GM19025 (cell line): ENCODE measurements around the gene CNTN4.

Experiments
- ATAC-seq: cut with Tn5 transposase; IDR thresholded peaks from one replicate; pipeline ENCODE4 v1.9.1; 2021; ENCODE audit warnings: mild to moderate bottlenecking, low read depth, moderate library complexity; ENCODE audit not compliant: unreplicated experiment

Gene CNTN4

DNA sequence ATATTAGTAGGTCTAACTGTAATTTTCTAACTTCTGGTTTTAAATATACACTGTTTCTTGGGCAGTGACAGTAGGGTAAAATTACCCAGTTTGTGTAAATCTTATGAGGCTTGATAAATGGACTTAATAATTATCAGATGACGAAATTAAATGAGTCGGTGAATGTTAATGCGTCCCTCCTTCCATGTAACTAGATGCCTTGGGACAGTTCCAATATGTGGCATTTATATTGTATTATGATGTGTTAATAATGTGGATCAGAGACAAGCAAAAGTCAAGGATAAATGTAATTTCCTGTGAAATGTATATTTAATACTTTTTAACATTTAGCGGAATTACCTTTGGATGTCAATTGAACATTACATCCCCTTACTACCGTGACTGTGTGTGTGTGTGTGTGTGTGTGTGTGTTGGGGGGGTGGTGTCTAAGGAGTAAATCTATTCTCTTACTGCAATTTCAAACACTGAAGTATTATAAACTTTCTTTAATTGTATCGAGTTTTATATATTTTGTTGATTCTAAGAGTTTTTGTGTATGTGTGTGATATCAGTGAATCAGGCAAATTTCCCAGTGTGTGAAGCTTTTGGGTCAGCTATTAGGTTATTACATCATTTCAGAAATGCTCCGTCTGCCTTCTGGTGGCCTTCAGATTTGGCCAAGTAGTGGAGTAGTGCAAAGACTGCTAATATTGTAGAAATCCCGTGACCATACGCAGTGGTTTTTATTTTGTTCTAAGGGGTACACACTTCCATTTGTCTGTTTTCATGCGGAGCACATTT is 50.1 kb downstream of the CNTN4 start:
- ATAC-seq = no peak

DNA sequence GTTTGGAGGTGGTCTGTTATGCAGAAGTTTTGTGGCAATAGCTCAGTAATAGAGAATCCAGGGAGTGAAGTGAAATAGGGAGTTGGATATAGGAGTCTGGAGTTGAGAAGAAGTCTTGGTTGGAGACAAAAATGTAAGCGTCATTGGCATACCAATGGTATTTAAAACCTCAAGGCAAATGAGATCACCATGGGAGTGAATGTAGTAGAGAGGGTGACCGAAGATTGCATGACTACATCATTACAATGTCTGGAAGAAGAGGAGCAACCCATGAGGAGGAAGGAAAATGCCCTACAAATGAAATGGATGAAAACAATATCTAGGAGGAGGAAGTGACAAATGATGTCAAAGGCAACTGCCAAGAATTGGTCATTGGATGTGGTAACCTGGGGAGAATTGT is 54.4 kb downstream of the CNTN4 start:
- no peak for ATAC-seq

DNA sequence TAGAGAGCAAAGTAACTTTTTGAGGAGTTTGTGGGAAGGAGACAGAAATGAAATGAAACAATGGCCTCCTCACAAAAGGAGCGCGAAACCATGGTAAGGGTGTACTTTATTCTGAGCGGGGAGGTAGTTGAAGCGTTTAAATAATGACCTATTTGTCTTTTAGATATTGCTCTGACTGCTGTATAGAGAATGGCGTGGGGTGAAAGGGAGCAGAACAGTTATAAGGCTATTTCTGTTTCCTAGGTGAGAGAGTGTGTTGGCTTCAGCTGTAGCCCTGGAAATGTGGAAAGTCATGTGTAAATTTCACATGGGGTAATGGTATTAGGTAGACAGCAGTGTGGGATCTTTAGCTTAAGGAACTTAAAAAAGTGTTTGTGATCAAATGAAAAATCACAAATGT is 54.9 kb downstream of the CNTN4 start:
- no peak for ATAC-seq

DNA sequence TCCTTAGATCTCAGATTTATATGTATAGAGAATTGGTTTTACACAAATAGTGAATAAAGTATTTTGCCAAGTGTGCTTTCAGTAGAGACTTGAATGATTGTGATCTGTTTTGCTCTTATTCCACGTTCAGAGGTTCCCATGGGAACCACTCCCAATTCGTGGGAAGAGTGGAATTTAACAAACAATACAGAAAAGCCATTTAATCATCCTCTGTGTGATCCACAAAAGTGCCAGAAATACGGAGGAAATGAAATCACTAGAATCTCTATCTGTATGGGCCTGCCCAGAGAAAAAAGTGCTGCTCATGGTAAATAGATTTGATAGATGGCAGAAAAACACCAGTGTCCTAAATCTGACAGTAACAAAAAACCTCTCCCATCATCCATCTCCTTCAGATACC is 56.0 kb downstream of the CNTN4 start:
- no peak for ATAC-seq

DNA sequence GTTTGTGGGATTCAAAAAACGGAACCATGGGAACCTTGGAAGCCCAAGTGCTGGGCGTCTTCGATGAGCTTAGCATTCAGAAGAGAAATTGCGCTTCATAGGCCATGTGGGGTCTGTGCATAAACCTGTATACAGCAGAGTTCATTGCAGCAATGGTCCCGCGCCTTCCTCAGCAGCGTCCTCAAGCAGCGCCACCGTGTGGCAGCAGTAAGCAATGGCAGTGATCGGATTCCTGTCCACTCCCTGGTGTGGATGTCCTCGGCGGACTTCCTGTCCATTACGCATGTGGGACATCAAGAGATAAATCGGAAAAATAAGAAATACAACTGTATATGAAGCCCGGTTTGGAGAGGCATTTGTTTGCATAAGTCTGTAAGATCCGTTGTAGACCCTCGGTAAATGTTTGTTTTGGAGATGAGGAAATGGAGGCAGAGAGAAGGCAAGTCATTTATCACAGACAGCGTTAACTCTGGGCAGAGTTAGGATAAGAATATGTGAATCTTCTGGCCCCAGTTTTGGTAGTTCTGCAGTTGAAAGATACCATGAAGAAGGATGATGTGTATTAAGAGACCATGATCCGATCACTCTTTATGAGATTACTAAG is 57.7 kb downstream of the CNTN4 start:
- no peak for ATAC-seq

DNA sequence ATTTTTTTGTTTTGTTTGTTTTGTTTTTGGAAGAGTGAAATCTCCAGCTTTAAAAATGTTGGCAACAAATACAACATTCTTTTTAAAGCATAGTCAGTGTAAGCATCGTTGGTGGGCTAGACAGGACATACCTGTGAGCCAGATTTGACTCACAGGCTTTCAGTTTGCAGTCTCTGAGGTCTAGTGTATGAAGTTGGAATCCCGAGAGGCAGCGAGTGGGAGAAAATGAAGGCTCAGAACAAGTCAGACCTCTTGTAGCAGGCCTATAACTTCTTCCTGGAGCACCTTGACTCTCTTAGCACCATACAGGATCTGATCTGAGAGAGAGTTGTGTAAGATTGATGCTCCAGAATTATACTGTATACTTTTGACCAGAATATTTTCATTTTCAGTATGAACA is 60.2 kb downstream of the CNTN4 start:
- ATAC-seq = no peak

DNA sequence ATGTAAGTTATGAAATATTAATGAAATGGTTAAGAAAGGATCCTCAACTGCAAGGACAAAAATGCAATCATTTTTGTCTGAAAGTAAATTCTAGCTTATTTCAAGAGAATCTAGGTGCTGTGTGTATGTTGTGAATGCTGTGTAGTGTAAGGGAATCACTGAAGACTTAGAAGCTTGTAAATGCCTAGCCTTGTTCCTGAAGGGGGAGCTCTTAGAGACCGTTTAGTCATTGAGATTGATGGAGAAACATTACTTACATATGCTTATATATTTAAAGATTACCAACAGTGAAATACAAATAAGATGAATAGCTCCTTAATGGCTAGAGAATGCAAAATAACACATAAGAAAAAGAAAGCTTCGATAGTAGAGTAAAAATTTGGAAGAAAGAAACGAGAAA is 67.9 kb downstream of the CNTN4 start:
- ATAC-seq = no peak

DNA sequence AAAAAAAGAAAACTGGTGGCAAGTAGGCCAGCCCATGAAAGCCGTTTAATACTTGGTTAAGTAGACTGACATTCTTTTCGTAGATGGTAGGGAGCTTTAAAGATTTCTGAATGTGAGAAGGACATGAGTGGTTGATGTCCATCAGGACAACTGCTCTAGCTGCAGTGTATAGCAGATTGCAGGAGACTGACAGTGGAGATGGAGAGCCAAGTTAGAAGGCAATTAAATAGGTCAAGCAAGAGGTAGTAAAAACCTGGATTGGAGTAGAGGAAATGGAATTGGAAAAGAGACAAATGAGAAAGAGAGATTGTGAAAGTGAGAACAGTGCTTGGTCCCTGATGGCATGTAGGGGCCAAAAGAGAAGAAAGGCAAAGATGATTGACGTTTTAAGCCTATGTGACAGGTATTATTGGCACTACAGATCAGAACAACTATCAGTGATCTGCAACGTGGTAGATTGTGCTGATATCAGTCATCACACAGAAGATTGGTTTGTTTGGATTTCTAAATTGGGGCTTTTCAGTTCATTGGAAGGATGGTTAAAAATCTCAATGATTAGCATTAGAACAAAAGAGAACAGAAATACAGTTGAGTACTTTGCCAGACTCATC is 74.0 kb downstream of the CNTN4 start:
- no peak for ATAC-seq

DNA sequence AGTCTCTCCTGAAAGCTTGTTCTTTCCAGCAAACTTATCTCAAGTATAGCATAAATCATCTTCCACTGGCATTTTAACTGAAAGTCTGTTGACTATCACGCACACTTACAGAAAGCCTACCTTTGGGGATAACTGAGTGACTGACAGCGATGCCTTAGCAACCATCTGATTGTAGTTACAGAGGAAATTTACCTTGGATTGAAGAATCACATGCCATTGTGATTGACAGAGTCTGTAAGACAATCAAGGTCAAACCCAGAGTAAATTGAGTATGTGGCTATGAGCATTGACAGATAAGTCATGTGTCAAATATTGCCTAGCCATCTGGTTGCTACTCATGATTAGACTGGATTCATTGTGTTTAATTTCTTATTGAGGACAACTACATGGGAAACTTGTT is 82.0 kb downstream of the CNTN4 start:
- no peak for ATAC-seq

DNA sequence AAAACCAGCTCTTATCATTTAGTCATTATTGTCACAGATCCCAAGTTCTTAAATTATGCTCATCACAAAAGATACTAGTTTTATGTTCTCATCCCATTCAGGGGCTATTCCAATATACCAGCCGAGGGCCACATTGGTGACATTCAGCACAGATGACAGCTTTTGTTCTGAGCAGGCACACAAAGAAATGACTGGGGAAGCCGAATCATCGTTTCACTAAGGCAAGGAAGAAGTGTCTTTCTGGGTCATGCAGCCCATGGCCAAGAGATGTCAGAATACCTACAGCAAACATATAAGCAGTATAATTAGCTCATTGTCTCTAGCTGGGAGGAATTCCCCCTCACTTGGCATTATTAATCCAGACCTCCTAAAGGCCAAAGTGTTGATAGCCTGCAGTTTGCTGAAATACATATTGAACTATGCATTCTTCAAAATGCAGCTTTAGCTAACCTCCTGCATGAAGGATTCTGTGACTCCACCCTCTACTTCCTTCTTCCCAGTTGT is 100.2 kb downstream of the CNTN4 start:
- ATAC-seq = no peak

DNA sequence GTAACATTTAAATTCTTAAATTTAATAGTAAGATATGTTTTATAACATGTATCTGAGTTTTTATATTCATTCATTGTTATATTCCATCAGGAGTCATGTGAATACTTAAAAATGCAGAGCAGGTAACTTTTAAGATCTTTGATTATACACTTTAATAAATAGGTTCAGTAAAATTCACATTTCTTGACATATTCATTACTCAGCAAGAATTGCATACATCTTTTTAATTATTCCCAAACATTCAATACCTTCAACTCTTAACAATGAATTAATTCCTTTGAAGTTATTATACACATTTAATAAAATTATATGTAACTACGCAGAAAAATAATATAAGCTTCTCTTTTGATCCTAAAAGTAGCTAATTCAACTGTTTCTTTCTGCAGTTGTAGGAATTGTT is 105.4 kb downstream of the CNTN4 start:
- ATAC-seq = no peak

DNA sequence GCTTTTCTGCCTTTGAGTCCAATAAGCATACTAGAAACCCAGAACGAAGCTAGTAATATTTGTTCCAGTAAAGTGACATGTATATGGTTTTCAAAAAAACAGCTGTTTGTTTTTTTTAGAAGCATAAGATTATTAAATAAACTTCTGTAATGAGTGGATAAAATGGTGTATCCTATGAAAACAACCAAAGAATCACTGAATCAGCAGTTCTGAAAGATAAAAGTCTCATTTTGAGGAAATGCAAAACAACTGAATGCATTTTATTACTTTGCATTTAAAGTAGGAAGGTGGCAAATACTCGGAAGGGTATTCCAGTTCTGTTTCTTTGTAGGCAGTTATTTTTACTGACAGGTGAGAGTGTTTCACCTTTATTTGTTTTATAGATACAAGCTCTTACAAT is 107.0 kb downstream of the CNTN4 start:
- no peak for ATAC-seq

DNA sequence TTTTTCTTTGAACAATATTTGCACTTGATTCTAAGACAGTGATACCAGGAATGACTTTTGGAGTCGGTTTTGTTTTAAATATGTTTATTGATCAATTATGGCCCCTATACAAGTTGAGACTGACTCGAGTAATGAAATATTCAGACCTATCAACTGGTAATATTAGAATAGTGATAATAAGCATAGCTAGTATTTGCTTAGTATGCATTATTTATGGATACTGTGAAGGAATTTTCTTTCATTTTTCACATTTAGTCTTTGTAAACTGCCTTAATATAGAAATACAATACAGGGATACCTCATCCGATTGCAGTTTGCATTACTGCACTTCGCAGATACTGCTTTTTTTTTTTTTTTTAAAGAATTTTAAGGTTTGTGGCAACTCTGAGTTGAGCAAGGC is 107.9 kb downstream of the CNTN4 start:
- no peak for ATAC-seq

DNA sequence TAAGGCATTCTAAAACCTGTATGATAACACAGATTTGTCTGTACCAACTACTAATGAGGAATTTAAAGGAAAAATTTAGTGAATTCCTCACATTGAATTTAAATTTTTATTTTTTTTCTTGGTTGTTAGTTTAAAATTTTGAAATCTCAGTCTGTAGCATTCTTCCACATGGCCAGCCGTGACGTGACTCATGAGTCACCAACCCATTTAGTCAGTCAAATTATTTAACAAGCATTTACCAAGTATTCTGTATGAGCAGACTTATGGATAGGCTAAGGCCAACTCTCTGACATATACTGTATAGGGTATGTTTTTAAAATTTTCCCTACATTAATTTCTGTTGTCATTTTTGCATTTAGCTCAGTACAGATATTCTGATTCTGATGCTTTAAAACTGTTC is 112.9 kb downstream of the CNTN4 start:
- ATAC-seq = no peak

DNA sequence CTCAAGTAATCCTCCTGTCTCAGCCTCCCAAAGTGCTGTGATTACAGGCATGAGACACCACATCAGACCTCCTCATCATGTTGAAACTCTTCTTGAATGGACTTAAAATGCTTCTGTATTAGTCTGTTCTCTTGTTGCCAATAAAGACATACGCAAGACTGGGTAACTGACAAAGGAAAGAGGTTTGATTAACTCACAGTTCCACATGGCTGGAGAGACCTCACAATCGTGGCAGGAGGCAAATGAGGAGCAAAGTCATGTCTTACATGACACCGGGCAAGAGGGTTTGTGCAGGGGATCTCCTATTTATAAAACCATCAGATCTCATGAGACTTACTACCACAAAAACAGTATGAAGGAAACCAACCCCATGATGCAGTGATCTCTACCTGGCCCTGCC is 113.5 kb downstream of the CNTN4 start:
- no peak for ATAC-seq

DNA sequence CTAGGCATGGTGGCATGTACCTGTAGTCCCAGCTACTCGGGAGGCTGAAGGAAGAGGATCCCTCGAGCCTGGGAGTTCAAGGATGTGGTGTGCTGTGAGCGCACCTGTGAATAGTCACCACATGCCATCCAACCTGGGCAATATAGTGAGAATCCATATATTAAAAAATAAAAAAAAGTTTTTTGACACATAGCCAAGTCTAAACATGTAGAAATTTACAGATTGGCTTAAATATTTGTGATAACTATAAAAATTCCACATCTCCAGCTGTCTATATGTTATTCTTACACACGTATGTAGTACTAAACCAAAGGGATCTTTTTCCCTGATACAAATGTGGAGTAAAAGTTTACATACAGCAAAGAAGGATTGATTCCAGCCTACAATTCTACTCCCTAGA is 119.7 kb downstream of the CNTN4 start:
- no peak for ATAC-seq

DNA sequence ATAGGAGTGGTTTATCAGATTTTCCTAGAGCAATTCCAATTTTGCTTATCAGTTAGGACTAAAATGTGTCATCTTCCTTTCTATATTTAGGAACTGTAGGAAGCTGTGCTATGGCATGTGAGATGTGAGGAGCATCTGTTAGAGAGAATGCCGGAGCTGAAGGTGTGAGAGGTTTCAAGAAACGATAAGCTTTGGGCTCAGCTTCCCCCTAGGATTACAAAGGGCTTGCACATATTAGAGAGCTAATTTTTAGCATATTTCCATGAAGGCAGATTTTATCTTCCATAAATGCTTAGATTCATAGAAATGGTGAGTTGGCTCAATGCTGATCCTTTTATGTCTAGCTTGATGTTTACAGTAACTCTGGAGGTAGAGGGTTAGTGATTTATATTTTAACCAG is 120.2 kb downstream of the CNTN4 start:
- no peak for ATAC-seq

DNA sequence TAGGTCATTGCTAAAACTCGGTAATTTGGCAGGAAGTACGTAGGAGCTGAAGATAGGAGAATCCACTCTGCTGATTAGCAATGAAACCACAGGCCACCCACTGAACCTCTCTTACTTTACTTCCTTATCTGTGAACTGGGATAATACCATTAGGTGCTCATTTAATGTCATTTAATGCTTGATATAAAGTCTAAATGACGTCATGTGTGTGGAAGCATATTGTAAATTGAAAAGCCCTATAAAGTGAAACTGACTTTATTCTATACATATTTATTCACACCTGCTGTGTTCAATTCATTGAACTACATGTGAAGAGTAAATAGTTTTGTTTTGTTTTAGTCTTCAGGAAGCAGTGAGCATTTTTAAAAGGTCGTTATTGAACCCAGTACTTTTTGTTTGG is 137.5 kb downstream of the CNTN4 start:
- ATAC-seq = no peak

DNA sequence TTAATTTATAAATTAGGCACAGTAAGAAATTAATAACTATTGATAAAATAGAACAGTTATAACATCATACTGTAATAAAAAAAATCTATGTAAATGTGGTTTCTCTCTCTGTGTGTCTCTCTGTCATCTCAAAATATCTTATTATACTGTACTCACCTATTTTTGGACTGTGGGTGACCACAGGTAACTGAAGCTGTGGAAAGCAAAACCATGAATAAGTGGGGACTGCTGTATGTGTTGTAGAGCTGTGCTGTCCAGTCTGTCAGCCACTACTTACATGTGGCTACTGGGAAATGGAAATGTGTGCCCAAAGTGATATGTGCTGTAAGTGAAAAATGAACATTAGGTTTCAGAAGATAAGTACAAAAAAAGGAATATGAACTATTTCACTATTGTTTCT is 145.5 kb downstream of the CNTN4 start:
- ATAC-seq = no peak

DNA sequence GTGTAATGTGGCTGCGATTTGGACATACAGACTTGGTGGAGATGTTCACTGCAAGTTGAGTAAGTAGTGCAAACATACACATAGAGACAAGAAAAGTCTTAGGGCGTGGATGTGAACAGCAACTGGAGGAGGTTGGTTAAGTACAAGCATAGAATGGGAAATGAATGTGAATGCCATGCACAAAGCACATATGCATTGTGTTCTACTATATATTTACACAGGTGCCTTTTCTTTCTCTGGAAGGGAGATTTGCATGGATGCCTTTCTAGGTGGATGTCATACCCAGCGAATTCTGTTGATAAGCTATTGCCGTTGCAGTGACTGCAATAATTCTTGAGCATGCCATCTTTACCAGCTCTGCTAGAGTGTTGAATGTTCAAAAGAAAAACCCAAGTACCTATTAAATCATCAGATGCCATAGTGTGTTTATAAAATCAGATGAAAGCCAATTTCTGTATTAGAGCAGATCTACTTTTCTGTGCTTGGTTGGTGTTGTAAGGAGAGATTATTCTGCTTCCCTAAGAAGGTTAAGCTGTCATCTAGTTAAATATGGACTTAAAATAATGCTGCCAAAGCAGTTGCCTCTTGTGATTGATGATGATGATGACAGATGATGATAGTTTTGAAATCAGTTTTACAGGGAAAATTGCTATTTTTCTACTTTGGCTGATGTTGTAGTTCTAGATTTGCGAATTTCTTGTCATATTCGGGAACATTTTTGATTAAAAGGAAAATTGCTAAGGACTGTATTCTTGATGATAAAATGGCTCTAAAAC is 148.4 kb downstream of the CNTN4 start:
- ATAC-seq = no peak

DNA sequence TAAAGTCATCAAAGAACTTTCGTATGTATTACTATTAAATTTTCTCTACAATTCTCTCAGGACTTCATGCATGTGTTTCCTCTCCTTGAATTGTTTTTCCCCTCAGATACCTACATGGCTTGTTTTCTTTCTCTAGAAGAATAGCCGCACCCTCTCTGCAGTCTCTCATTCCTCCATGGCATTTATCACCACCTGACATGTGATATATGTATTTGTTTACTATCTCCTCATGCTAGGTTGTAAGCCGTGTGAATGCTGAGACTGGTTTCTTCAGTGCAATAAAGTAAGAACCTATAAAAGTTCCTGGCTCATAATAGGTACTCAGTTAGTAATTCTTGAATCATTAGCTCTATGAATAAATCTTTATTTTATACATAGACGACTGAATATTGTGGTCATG is 149.2 kb downstream of the CNTN4 start:
- ATAC-seq = no peak
